Astrocyte (in vitro differentiated cells and primary cell): ENCODE data around the gene AGBL4. TPM values are rescaled to one million over a fixed set of nuclear protein-coding genes. Genes with fewer than 3 reads are reported as not detected.

Experiments
- DNase-seq: peaks from one replicate; pipeline ENCODE4 v3.0.0-alpha.2; 2010; ENCODE audit warnings: low read depth
- FAIRE-seq: peaks from 2 replicates; lab custom pipeline; 2011; peaks lifted over from hg19 to GRCh38; lab: Jason Lieb, UNC
- H2AFZ ChIP-seq: 2 replicates; pipeline ENCODE4 v1.6.0; 2012; ENCODE audit warnings: low read depth, low read length, inconsistent platforms
- H3K27ac ChIP-seq: 2 replicates; pipeline ENCODE4 v1.5.1; 2011; ENCODE audit warnings: low read depth, low read length, inconsistent platforms
- H3K27me3 ChIP-seq: 2 replicates; pipeline ENCODE4 v1.6.0; 2011; ENCODE audit warnings: low read length, inconsistent platforms; ENCODE audit not compliant: insufficient read depth
- H3K36me3 ChIP-seq: 2 replicates; pipeline ENCODE4 v1.5.1; 2011; ENCODE audit warnings: low read length, inconsistent platforms; ENCODE audit not compliant: insufficient read depth
- H3K4me1 ChIP-seq: 2 replicates; pipeline ENCODE4 v1.5.1; 2011; ENCODE audit warnings: low read length, inconsistent platforms; ENCODE audit not compliant: insufficient read depth
- H3K4me2 ChIP-seq: 2 replicates; pipeline ENCODE4 v1.6.0; 2012; ENCODE audit warnings: low read length, inconsistent platforms
- H3K4me3 ChIP-seq: 2 replicates; pipeline ENCODE4 v1.5.1; 2011; ENCODE audit warnings: low read depth, mild to moderate bottlenecking, low read length, inconsistent platforms; ENCODE audit not compliant: insufficient read depth
- H3K79me2 ChIP-seq: 2 replicates; pipeline ENCODE4 v1.6.0; 2012; ENCODE audit warnings: mild to moderate bottlenecking, low read length, inconsistent platforms; ENCODE audit not compliant: insufficient read depth
- H3K9ac ChIP-seq: 2 replicates; pipeline ENCODE4 v1.6.0; 2012; ENCODE audit warnings: mild to moderate bottlenecking, low read length, inconsistent platforms
- H3K9me3 ChIP-seq: 2 replicates; pipeline ENCODE4 v1.5.1; 2012; ENCODE audit warnings: low read depth, mild to moderate bottlenecking, low read length, inconsistent platforms; ENCODE audit not compliant: insufficient read depth
- H4K20me1 ChIP-seq: 2 replicates; pipeline ENCODE4 v1.6.0; 2012; ENCODE audit warnings: low read length, inconsistent platforms; ENCODE audit not compliant: insufficient read depth
- H3K27ac Mint-ChIP-seq: one replicate; pipeline ENCODE4 v1.8.0; 2021; ENCODE audit warnings: mild to moderate bottlenecking, mixed read lengths; ENCODE audit not compliant: unreplicated experiment
- H3K27me3 Mint-ChIP-seq: one replicate; pipeline ENCODE4 v1.8.0; 2021; ENCODE audit warnings: low read depth, mixed read lengths; ENCODE audit not compliant: unreplicated experiment
- H3K36me3 Mint-ChIP-seq: one replicate; pipeline ENCODE4 v1.8.0; 2021; ENCODE audit warnings: low read depth, mixed read lengths; ENCODE audit not compliant: unreplicated experiment
- H3K4me1 Mint-ChIP-seq: one replicate; pipeline ENCODE4 v1.8.0; 2021; ENCODE audit warnings: low read depth, mixed read lengths; ENCODE audit not compliant: unreplicated experiment
- H3K4me3 Mint-ChIP-seq: one replicate; pipeline ENCODE4 v1.8.0; 2021; ENCODE audit warnings: mild to moderate bottlenecking, moderate library complexity, mixed read lengths; ENCODE audit not compliant: unreplicated experiment
- H3K9me3 Mint-ChIP-seq: one replicate; pipeline ENCODE4 v1.8.0; 2021; ENCODE audit warnings: mild to moderate bottlenecking, mixed read lengths; ENCODE audit not compliant: unreplicated experiment
- CTCF ChIP-seq: IDR thresholded peaks from 2 replicates; pipeline ENCODE4 v1.5.1; 2011; ENCODE audit warnings: low read depth, mild to moderate bottlenecking, inconsistent platforms, low read length, moderate library complexity; ENCODE audit not compliant: insufficient read depth
- EZH2 ChIP-seq: IDR thresholded peaks from 2 replicates; pipeline ENCODE4 v1.6.1; 2012; ENCODE audit warnings: mild to moderate bottlenecking, low read length, inconsistent platforms; ENCODE audit not compliant: insufficient read depth
- total RNA-seq: library from RNA; stranded (reverse); gene quantifications from 2 replicates; pipeline ENCODE4 v1.2.1, GENCODE V29; 2021

Gene AGBL4
- total RNA-seq, 1 donor from 2014 or later: not detected

DNA sequence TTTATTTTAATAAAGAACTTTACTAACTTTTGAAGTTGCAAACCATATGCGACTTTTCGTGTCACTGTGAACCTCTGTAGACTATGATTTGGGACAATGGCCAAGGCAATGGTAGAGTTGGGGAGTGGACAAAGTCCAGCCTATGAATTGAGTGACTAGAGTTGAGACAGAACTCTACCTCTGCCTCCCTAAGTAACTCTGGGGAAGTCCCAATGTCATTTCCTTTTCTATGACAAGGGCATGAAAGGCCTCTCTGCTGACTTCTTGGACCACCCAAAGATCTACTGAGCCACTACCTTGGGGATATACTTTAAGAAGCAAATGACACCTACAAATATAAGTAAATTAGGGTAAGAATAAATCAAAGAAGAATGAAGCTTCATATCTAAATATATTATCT is 1266.4 kb downstream of the AGBL4 start:
- TF ChIP-seq CTCF (no peak), EZH2 (no peak)
- H3K79me2 ChIP-seq: no peaks in the 10 kb centered on the region
- H3K4me1 ChIP-seq: peaks cover 12% of the 10 kb centered on the region
- H3K36me3 ChIP-seq: no peaks in the 10 kb centered on the region
- Mint-ChIP-seq H3K27me3 (peaks cover 2% of the 10 kb centered on the region), H3K4me3 (no peak overlapping the region), H3K4me1 (peaks cover 4% of the 10 kb centered on the region), H3K27ac (no peak overlapping the region), H3K36me3 (peaks cover 3% of the 10 kb centered on the region), H3K9me3 (no peaks in the 10 kb centered on the region)
- no peak overlapping the region for H3K4me2 ChIP-seq
- no peaks in the 10 kb centered on the region for H4K20me1 ChIP-seq
- DNase-seq (no peak), FAIRE-seq (no peak)
- H3K27ac ChIP-seq: no peak overlapping the region
- no peaks in the 10 kb centered on the region for H3K27me3 ChIP-seq
- no peak overlapping the region for H3K9ac ChIP-seq
- H2AFZ ChIP-seq: no peak overlapping the region
- no peak overlapping the region for H3K4me3 ChIP-seq
- H3K9me3 ChIP-seq: no peaks in the 10 kb centered on the region

DNA sequence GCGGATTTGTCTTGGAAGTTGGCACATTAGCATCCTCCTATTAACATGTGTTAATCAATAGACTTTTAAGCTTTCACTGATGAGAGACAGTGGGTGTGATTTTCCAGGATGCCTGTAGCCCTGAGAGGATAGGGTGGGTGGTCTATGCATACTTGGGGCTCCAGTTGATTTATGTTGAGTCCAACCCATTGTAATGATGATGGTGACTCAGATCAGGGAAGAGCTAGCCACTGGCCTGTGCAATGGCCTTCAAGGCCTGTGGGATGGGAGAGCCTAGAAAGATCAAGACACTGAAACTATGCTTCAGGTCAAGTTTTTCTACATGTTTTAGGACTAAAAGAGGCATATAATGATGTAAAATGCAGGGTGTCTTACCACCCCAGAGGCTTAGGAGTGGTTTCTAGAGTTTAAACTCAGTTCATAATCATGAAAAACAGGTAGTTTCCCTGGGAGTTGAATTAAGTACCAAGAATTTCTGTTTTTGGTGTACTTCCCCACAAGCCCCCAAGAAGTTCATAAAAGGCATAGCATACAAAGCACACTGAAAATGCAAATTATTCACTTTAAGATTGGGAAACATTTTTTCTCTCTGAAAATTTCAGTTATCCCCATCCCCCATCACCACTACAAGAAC is 1267.0 kb downstream of the AGBL4 start:
- Mint-ChIP-seq H3K27ac (no peak overlapping the region), H3K9me3 (no peaks in the 10 kb centered on the region), H3K27me3 (peaks cover 2% of the 10 kb centered on the region), H3K4me1 (peaks cover 2% of the 10 kb centered on the region), H3K36me3 (peaks cover 3% of the 10 kb centered on the region), H3K4me3 (no peak overlapping the region)
- H2AFZ ChIP-seq: no peak overlapping the region
- H3K9me3 ChIP-seq: no peaks in the 10 kb centered on the region
- DNase-seq (no peak), FAIRE-seq (no peak)
- H3K27ac ChIP-seq: no peak overlapping the region
- H3K9ac ChIP-seq: no peak overlapping the region
- no peak overlapping the region for H3K4me3 ChIP-seq
- no peak overlapping the region for H3K4me2 ChIP-seq
- H3K27me3 ChIP-seq: no peaks in the 10 kb centered on the region
- no peak for TF ChIP-seq CTCF
- TF ChIP-seq EZH2: no peak
- peaks cover 9% of the 10 kb centered on the region for H3K4me1 ChIP-seq
- no peaks in the 10 kb centered on the region for H4K20me1 ChIP-seq
- no peaks in the 10 kb centered on the region for H3K79me2 ChIP-seq
- H3K36me3 ChIP-seq: no peaks in the 10 kb centered on the region

DNA sequence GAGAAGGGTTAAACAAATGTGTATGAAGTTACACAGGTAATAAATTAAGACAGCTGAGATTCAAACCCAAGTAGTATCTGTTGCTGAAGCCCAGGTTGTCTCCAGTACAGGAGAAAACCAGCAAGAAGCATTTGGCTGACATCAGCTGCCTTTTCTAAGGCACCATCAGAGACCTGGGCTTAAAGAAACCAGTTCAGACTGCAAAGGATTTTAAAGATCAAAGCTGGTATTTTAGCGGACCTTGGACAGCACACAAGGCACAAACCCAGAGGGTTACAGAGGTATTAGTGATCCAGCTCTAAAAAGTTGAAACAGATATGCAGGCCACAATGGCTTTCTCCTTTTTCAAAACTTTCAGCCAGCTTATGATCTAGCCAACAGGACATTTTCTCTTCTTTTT is 1270.5 kb downstream of the AGBL4 start:
- Mint-ChIP-seq H3K4me3 (no peak overlapping the region), H3K9me3 (no peaks in the 10 kb centered on the region), H3K4me1 (no peaks in the 10 kb centered on the region), H3K27ac (no peak overlapping the region), H3K27me3 (peaks cover 2% of the 10 kb centered on the region), H3K36me3 (peaks cover 3% of the 10 kb centered on the region)
- Histone ChIP-seq H3K27me3 (no peaks in the 10 kb centered on the region), H3K4me1 (no peaks in the 10 kb centered on the region), H3K9ac (no peak overlapping the region), H3K9me3 (no peaks in the 10 kb centered on the region), H3K4me3 (no peak overlapping the region), H3K4me2 (no peak overlapping the region), H2AFZ (no peak overlapping the region), H3K27ac (no peak overlapping the region), H3K36me3 (no peaks in the 10 kb centered on the region), H4K20me1 (no peaks in the 10 kb centered on the region), H3K79me2 (no peaks in the 10 kb centered on the region)
- no peak for TF ChIP-seq CTCF
- TF ChIP-seq EZH2: no peak
- FAIRE-seq (no peak), DNase-seq (no peak)
